GM10266 (cell line): ENCODE results near the gene EPAS1.
"Not testable (repeated sequence)": the region's sequence is repeated elsewhere in the genome, so short reads cannot be mapped to it uniquely, and the experiment has no call there.

Experiments
- DNase-seq: peaks from one replicate; pipeline ENCODE4 v3.0.0; 2012; ENCODE audit errors: extremely low spot score
- TF ChIP-seq, protein P1 (sequence below): IDR thresholded peaks from 2 replicates; pipeline ENCODE4 v1.5.1; 2012; ENCODE audit warnings: mild to moderate bottlenecking, low read depth; ENCODE audit not compliant: control insufficient read depth, insufficient read depth; ENCODE audit errors: missing control alignments

The EPAS1 gene

DNA sequence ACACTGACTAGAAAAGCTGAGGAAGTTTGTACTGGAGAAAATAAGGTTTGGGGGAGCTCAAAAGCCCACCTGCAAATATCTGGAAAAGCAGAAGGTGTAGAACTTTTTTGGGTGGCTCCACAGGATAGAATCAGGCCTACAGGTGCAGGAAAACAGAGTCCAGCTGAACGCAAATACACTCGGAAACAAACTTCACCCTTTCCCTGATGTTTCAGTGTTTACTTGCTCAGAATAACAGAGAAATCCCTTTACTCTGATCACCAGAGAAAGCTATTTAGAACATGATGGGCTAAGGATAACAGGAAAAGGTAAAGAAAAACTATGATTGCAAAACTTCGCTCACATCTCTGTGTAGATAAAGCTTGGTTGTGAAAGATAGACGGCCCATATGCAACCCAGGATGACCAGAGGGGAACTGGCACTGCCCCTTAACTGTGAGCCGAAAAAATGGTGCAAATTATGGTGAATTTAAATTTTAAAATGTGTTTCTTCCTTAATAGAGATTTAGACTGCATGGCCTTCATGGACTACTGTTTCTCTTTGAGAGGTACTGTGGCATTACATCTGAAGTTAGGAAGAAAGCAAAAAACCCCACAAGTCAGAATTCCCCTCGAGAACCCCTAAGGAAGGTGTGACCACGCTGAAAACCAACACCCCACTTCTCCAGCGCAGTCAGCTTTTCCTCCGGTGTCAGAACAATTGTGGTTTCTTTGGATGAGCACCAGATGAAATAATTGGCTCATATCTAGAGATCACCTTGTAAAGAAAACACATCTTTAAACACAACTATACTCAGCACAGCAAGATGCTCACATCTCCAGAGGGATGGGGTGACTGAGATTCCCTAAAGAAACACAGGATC is 97.7 kb downstream of the EPAS1 start:
- TF ChIP-seq, protein P1, sequence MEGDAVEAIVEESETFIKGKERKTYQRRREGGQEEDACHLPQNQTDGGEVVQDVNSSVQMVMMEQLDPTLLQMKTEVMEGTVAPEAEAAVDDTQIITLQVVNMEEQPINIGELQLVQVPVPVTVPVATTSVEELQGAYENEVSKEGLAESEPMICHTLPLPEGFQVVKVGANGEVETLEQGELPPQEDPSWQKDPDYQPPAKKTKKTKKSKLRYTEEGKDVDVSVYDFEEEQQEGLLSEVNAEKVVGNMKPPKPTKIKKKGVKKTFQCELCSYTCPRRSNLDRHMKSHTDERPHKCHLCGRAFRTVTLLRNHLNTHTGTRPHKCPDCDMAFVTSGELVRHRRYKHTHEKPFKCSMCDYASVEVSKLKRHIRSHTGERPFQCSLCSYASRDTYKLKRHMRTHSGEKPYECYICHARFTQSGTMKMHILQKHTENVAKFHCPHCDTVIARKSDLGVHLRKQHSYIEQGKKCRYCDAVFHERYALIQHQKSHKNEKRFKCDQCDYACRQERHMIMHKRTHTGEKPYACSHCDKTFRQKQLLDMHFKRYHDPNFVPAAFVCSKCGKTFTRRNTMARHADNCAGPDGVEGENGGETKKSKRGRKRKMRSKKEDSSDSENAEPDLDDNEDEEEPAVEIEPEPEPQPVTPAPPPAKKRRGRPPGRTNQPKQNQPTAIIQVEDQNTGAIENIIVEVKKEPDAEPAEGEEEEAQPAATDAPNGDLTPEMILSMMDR = no peak
- DNase-seq = no peak

DNA sequence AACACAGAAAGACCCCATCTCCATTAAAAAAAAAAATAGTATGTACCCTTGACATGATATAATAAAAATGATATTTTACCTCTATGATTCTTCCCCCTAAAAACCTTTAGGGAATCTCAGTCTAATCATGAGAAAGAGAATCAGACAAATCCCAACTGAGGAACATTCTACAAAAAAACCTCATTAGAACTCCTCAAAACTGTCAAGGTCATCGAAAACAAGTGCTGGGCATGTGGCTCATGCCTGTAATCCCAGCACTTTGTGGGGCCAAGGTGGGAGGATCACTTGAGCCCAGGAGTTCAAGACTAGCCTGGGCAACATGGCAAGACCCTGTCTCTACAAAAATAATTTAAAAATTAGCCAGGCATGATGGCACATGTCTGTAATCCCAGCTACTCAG is 98.5 kb downstream of the EPAS1 start:
- DNase-seq = not testable (repeated sequence)

DNA sequence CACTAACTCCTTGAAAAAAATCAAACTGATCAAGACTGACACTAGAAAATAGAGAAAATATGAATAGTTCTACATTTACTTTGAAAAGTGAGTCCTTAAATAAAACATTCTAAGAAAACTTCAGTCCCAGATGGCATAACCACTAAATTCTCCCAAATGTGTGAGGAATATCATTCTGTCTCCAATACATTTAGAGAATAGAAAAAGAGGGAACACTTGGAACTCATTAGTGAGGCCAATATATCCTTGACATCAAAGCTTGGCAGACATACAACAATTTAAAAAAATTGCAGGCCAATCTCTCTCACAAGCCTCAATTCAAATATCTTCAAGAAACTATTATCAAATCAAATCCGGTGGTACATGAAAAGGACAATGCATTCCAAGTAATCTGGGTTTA is 102.8 kb downstream of the EPAS1 start:
- no peak for DNase-seq
- TF ChIP-seq, protein P1 = no peak

DNA sequence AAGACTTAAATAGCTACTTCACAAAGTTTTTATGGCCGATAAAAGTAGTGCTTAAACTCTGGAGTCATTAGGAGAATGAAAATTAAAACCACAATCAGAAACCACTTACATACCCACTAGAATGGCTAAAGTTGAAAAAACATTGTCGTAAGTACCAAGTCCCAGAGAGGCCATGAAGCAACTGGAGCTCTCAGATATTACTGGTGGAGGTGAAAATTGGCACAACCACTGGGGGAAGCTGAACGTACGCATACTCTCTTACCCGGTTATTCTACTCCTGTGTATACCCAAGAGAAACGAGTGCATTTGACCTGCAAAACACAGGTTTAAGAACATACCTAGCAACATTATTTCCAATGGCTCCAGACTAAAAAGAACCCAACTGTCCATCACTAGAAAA is 105.7 kb downstream of the EPAS1 start:
- TF ChIP-seq, protein P1 = no peak
- DNase-seq = no peak

GRCh38 chr2:46404181-46404759 is 107.1 kb downstream of the EPAS1 start:
- TF ChIP-seq, protein P1 = no peak
- no peak for DNase-seq

DNA sequence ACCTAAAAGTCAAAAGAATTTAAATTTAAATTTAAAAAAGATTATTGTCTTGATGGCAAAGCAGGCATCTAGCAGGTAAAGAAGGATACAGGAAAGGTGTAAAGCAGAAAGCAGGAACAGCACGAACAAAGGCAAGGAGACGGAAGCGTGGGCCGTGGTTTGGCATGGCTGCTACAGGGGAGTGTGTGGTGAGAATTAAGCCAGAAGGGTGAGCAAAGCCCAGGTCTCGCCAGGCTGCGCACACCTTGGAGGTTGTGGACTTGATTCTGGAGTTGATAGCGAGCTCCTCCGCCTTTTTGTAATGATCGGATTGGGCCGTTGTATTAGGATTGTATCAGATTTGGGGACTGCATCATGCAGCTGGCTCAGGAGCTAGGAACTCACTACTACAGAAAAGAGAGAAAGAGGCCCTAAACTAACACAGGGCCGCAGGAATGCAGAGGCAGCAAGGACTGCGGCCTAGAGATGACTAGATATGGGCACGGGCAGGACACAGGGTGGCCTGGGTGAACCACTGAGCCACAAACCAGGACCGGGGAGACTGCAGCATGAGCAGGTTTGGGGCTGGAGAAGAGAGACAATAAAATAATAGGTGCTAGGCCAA is 110.7 kb downstream of the EPAS1 start:
- DNase-seq = no peak
- TF ChIP-seq, protein P1 = no peak

DNA sequence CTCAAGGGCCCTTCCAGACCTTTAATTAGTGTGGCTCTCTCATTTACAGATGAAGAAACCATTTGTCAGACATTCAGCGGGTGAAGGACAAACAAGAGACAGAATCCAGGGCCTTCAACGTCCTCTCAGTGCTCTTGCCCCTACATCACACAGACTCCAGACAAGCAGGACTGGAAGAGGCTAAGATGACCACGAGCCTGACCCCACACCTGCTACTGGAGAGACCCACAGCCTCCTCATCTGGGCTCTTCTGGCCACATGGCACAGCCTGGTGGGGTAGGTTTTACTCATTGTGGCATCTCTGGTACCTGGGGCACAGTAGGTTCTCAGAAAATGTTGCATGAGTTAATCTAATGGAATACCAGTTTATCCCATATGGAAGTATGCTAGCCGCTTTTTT is 112.5 kb downstream of the EPAS1 start:
- no peak for DNase-seq
- TF ChIP-seq, protein P1 = no peak
